Body of pancreas (tissue), 4 donors: ENCODE measurements around the gene TGFBRAP1.

Experiments used
- CTCF ChIP-seq, 7 experiments: fragments of 450-650 bp in 4 of 7; fragments of 200-600 bp in 3 of 7; sonication (generic) in 3 of 7; IDR thresholded peaks; one replicate each; pipeline ENCODE4 v1.5.1; 2016 to 2019; ENCODE audit warnings: antibody characterized with exemption in 7 of 7
- POLR2A ChIP-seq, 3 donors: fragments of 450-650 bp; IDR thresholded peaks; one replicate each; pipeline ENCODE4 v1.6.1; 2016; ENCODE audit warnings: antibody characterized with exemption in 3 of 3, mild to moderate bottlenecking in 2 of 3

GRCh38 chr2:105231232-105231619, 98.3 kb downstream of the TGFBRAP1 start:
- TF ChIP-seq CTCF (IDR thresholded peaks at IDR 0.05): no peak
- TF ChIP-seq POLR2A (IDR thresholded peaks at IDR 0.05): no peak
